GM19240 (cell line): ENCODE results near the gene NSUN6.
"Not testable (repeated sequence)": the region's sequence is repeated elsewhere in the genome, so short reads cannot be mapped to it uniquely, and the experiment has no call there.

ENCODE experiments used
- DNase-seq: peaks from one replicate; pipeline ENCODE4 v3.0.0; 2011; ENCODE audit warnings: low spot score; ENCODE audit not compliant: insufficient read length

Gene NSUN6

GRCh38 chr10:18659819-18660535 is 8.6 kb upstream of the NSUN6 start:
- DNase-seq, result no peak

GRCh38 chr10:18659125-18659818 is 7.9 kb upstream of the NSUN6 start, which contains the start of gene ARL5B:
Gene ARL5B (plus strand): TSS chr10:18659431. CDS start chr10:18659638, 207 bp downstream.
- peak; percentile 47 for DNase-seq

- no peak for DNase-seq
Observed at GRCh38 chr10:18658271-18659124, 7.1 kb upstream of the NSUN6 start.

- no peak for DNase-seq
Observed at GRCh38 chr10:18656724-18657123, 5.3 kb upstream of the NSUN6 start.

GRCh38 chr10:18653112-18653511 is 1.7 kb upstream of the NSUN6 start:
- DNase-seq, result no peak

GRCh38 chr10:18650404-18650997 is 886 bp downstream of the NSUN6 start:
- no peak for DNase-seq

GRCh38 chr10:18649364-18649959 is 1.9 kb downstream of the NSUN6 start:
- no peak for DNase-seq

- no peak for DNase-seq
Observed at GRCh38 chr10:18647945-18648344, 3.4 kb downstream of the NSUN6 start.

GRCh38 chr10:18647151-18647550 is 4.2 kb downstream of the NSUN6 start:
- no peak for DNase-seq

- DNase-seq, result not testable (repeated sequence)
Observed at GRCh38 chr10:18639719-18640118, 11.7 kb downstream of the NSUN6 start.

- DNase-seq, result not testable (repeated sequence)
Observed at GRCh38 chr10:18637400-18637799, 14.0 kb downstream of the NSUN6 start.

GRCh38 chr10:18635995-18636394 is 15.4 kb downstream of the NSUN6 start:
- DNase-seq, result no peak

- DNase-seq, result not testable (repeated sequence)
Observed at GRCh38 chr10:18632500-18632899, 18.9 kb downstream of the NSUN6 start.

- DNase-seq, result not testable (repeated sequence)
Observed at GRCh38 chr10:18627452-18628018, 23.9 kb downstream of the NSUN6 start.

- DNase-seq, result no peak
Observed at GRCh38 chr10:18625886-18626285, 25.5 kb downstream of the NSUN6 start.

GRCh38 chr10:18623671-18624070 is 27.7 kb downstream of the NSUN6 start:
- DNase-seq, result not testable (repeated sequence)

- DNase-seq, result no peak
Observed at GRCh38 chr10:18620856-18621255, 30.5 kb downstream of the NSUN6 start.

- no peak for DNase-seq
Observed at GRCh38 chr10:18619016-18619415, 32.4 kb downstream of the NSUN6 start.

GRCh38 chr10:18616337-18616736 is 35.0 kb downstream of the NSUN6 start:
- DNase-seq, result no peak

- DNase-seq, result no peak
Observed at GRCh38 chr10:18615618-18616017, 35.8 kb downstream of the NSUN6 start.

GRCh38 chr10:18611168-18611567 is 40.2 kb downstream of the NSUN6 start:
- no peak for DNase-seq
